ENCODE data around the gene TRAPPC5.

Gene TRAPPC5

DNA sequence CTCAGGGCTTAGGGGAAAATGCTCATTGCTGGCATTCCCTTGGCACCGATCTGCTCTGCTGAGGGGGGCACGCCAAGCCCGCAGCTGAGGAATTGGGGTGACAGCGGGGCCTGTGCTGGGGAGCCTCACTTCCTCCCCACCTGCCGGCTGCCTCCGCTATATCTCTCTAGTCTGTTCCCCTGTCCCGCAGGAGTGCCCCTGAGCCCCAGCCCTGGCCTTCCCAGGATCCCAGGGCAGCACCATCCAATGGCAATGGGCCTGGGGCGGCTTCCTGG lies 34.3 kb upstream of the TRAPPC5 start:
- DNase-seq: no peak

DNA sequence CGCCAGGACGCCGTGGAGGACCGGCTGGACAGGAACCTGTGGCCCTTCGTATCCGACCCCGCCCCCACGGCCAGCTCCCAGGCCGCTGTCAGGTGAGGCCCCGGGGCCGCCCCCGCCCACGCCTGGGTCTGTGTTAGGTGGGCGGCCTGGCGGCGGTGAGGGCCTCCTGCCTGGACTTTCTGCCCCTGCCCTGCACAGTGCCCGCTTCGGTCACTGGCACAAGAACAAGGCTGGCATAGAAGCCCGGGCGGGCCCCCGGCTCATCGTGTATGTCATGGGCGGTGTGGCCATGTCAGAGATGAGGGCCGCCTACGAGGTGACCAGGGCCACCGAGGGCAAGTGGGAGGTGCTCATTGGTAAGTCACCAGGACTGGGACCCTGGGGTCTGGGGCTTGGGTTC lies 33.5 kb upstream of the TRAPPC5 start:
- no peak for DNase-seq

DNA sequence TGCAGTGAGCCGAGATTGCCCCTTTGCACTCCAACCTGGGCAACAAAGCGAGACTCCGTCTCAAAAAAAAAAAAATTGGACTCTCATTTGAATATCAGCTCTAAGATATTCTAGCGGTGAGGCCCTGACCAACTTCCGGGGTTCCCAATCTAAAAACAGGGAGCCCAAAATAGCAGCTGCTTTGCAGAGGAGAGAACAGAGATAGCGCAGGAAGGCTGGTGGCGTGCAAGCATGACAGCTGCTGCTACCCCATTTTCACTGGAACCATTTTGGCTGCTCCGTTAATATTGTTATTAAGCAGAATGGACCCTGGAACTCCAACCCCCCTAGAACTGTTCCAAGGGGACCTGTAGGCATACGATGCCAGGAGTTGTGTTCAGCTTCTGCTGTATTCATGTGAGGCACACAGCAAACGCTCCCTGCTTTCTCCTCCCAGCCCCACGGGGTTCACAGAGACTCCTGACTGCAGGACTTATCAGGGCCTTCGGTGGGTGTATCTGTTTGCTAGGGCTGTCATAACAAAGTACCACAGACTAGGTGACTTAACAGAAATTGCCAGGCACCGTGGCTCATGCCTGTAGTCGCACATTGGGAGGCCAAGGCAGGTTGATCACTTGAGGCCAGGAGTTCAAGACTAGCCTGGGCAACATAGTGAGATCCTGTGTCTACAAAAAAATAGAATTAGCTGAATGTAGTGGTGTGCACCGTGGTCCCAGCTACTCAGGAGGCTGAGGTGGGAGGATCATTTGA lies 32.2 kb upstream of the TRAPPC5 start:
- DNase-seq: no peak

DNA sequence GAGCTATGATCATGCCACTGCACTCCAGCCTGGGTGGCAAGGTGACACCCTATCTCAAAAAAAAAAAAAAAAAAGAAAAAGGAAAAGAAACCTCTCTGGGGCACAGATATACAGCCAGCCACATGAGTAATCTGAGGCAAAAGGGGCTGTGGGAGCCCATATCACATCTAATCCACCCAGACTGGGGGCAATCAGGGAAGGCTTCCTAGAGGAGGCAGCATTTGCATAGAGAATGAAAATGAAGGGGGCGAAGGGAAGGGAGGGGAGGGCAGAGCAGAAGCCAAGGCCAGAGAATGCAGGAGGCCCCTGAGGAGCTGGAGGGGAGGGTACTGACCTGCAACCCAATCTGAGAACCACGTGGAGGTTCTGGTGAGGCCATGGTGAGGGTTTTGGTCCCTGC lies 30.5 kb upstream of the TRAPPC5 start:
- DNase-seq: no peak

DNA sequence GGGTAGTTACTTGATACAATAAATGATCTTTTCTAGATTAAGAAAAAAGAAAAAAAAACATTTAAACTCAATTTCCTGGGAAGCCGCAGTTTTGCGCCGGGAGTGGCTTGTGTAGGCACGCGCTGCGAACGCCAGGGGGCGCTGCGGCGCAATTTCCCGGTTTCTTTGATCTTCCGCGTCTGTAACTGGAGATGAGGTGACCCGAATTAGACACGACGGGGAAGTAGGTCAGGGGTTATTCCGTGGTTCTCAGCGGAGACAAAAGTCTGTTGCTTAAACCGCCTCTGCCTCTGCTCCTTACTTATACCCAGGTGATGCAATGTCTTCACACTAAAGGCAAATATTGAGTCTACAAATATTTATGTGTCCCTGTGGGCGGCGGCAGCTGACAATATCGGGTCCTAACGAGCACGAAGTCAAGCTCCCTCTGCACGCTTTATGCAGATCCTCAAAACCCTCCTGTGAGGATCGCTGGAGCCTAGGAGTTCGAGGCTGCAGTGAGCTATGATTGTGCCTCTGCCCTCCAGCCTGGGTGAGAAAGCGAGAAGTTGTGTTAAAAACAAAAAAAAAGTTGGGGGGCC lies 28.5 kb upstream of the TRAPPC5 start:
- peak in 1 of 2 experiments; percentile 59 for DNase-seq

DNA sequence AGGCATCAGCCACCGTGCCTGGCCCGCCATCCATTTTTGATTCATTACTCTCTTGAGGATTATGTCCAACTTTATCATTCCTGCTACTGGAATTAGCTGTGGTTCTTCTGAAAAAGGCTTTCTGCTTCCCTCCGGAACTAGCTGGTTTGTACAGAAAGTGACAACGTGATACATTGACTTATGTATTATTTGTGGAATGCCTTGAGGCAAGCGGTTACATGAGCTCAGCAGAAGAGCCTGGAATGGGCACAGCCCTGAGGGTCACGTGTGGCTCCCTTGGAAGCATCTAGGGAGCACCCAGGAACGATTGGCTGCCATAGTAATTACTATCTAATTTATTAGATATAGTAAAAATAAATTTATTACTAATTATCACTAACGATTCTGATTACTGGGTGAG lies 26.2 kb upstream of the TRAPPC5 start:
- DNase-seq: no peak

DNA sequence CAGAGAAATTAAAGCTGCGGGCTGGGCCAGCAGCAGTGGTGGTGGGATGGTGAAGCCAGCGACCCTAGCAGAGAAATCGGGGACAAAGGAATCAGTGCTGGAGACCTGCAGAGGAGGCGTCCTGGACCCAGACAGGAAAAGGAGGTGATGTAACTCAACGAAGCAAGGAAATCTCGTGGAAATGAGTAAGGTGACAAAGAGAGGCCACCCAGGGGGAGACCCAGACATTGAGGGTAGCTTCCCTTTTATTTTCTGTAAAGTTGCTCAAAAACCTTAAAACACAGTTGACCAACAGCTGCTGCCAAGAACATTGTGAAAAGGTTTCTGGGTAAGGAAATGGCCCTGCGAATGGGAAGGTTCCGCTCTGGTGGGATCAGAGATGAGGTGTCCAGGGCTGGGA lies 25.1 kb upstream of the TRAPPC5 start:
- no peak for DNase-seq

DNA sequence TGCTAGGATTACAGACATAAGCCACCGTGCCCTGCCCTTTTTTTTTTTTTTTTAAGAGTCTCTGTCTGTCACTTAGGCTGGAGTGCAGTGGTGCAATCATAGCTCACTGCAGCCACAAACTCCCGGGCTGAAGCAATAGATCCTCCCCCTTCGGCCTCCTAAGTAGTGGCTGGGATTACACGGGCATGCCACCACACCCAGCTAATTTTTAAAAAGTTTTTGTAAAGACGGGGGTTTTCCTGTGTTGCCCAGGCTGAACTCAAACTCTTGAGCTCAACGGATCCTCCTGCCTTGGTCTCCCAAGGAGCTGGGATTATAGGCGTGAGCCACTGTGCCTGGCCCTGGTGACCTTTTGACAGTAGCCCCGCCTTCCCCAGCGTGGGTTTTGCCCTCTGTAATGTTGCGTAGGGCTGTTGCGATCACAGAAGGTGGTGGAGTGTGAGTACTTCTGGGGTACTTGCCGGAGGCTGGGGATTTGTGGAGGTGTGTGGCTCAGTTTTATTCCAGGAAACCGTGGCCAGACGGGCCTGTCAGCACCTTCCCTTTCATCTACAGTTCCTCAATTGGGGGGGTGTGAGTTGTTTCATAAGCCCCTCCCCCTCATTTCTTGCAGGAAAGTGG lies 23.4 kb upstream of the TRAPPC5 start:
- DNase-seq: no peak

DNA sequence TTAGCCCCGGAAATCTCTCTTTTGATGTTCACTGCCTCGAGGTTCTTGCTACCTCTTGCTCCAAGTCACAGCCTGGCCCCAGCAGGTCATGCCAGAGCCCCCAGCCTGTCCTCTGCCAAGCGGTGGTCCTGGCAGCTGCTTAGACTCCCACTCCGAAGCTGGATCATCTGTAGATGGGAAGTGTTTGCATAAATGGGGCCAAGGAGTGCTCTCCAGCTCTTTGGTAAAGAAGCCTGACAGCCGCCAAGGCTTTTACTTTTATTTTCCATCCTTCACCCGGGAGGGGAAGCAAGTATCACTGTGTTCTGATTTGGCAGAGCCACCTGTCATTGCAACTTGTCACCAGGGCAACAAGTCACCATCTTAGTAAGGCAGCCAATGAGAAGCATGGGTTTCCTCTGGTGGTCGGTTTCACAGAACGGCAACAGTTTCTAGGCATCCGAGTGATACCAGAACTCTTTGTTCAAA lies 22.4 kb upstream of the TRAPPC5 start:
- DNase-seq: no peak

DNA sequence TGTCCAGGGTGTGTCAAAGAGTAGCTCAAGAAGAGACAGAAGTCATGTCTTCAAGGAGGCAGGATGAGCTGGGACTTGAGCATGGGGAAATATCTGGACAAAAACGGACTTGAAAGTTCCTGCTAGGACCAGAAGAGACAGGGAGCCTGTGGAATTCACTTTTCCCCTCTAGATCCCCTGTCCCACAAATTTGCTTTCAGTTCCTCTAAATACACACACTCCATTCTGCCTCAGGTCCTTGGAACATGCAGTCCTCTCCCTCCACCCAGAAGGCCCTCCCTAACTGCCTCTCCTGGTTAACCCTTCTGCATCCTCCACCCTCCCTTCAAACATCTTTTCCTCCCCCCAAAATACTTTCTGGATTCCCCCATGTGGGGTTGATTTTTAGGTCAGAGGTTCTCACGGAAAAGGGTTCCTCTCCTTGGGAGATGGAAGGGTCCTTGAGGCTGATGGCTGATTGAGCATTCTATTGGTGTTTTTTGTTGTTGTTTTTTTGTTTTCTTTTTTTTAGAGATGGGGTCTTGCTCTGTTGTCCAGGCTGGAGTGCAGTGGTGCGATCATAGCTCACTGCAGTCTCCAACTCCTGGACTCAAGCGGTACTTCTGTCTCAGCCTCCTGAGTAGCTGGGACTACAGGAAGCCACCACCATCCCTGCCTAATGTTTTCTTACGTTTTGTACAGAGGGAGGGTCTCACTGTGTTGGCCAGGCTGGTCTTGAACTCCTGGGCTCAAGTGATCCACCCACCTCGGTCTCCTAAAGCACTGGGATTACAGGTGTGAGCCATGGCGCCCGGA lies 18.7 kb upstream of the TRAPPC5 start:
- no peak for DNase-seq

DNA sequence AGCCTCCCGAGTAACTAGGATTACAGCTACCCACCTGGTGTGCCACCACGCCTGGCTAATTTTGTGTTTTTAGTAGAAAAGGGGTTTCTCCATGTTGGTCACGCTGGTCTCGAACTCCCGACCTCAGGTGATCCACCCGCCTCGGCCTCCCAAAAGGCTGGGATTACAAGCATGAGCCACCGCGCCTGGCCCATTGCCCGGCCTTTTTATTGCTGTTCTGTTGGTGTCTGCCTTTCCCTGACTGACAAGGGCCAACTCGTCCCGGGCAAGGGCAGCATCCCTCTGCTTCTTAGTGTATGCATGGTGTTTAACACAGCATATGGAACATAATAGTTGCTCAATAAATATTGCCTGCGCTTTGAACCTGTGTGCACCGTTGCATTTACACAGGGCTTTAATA lies 18.0 kb upstream of the TRAPPC5 start:
- DNase-seq: no peak

DNA sequence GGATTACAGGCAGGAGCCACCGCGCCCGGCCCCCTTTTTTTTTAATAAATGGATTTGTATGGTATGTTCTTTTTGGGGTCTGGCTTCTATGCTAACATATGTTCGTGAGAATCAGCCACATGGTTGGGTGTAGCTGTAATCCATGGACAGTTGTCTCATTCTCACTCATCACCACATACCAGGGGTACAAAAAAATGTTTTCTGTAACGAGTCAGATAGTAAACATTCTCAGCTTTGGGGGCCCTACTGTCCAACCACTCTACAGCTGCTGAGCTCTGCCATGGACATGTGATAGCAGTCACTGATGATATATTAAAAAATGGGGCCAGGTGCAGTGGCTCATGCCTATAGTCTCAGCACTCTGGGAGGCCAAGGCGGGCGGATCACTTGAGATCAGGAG lies 16.9 kb upstream of the TRAPPC5 start:
- DNase-seq: no peak

DNA sequence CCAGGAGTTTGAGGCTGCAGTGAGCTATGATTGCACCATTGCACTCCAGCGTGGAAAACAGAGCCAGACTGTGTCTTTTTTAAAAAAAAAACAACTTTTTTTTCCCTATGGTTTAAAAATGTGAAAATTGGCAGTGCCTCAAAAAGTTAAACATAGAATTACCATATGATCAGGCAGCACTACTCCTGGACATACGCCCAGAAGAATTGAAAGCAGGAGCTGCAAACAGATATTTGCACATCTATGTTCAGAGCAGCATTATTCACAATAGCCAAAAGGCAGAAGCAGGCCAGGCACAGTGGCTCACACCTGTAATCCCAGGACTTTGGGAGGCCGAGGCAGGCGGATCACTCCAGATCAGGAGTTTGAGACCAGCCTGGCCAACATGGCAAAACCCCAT lies 15.6 kb upstream of the TRAPPC5 start:
- no peak for DNase-seq

DNA sequence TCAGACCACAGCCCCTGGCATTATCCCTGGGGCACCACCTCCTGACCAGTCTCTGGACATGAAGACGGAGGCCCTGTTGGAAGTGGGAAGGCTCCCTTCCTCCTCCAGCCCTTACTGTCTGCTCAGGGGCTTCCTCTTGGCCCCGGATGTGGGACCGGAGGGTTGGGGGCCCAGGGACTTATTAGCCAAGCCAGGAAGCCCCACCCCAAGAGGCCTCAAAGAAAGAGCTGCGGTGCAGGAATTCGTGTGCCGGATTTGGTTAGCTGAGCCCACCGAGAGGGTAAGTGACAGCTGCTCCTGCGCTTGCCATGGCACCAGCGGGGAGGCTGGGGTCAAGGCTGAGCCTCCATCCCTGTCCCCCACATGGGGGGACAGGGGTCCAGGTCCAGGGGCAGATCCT lies 11.8 kb upstream of the TRAPPC5 start, which contains the start of gene RETN:
Gene RETN (plus strand): TSS at position 208 of the 400 bp plus-strand sequence. CDS start 278 bp downstream, outside the sequence.
- no peak for DNase-seq

DNA sequence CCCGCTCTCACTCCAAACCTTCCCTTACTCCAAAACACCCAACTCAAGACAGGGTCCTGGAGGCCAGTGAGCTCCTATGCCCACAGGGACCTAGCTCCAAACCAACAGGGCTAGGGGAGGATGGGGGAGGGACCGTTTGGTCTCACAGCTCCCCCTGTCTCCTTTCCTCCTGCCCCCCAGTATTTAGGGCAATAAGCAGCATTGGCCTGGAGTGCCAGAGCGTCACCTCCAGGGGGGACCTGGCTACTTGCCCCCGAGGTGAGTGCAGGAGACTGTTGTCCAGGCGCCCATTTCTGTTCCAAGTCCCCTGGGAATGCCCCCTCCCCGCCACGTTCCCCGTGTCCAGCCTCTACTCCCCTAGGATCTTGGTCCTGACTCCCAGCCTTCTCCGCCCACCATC lies 11.0 kb upstream of the TRAPPC5 start:
- no peak for DNase-seq

DNA sequence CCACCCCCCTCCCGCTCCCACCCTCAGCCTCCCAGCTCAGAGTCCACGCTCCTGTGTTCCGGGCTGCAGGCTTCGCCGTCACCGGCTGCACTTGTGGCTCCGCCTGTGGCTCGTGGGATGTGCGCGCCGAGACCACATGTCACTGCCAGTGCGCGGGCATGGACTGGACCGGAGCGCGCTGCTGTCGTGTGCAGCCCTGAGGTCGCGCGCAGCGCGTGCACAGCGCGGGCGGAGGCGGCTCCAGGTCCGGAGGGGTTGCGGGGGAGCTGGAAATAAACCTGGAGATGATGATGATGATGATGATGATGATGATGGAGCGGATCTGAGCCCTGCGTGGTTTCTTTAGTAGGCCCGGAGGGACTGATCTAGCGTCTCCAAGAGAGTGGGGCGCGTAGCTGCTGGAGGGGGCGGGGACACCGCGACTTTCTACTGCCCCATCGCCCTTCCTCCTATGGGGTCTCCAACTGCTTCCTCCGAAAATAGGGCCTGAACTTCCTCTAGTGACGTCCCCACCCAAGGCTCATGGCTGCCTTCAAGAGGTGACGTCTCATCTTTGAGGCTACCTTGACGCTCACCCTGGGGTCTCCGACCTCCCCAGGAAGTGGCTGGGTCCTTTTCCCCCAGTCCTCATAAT lies 10.4 kb upstream of the TRAPPC5 start:
- DNase-seq: no peak

DNA sequence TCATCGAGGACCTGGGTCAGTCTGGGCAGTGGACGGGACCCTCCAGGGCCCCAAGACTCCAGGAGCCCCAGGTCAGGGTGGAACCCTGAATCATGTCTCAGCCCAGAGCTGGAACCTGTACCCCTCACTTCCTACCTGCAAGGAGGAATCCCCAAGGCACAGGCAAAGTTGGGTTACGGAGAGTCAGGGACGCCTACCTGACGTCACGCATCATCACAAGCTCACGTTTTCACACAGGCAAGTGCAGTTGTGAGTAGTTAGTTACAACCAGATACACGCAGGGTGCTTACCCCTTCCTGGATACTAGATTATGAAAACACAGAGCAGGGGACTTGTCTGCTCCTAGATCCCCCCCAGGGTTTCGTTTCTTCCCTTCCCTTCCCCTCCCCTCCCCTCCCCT lies 9.8 kb upstream of the TRAPPC5 start:
- DNase-seq: no peak

DNA sequence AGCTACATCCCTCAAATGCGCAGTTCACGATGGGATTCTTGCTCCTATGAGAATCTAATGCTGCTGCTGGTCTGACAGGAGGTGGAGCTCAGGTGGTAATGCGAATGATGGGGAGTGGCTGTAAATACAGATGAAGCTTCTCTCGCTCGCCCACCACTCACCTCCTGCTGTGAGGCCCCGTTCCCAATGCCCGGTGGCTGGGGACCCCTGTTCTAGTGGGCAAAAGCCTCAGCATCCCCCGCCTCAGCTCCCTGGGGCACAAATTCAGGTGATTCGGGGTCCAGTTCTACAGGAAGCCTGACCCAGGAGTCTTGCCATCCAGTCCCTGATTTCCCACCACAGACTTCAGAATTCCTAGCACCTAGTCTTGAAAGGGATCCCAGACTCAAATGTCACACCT lies 8.1 kb upstream of the TRAPPC5 start:
- no peak for DNase-seq

DNA sequence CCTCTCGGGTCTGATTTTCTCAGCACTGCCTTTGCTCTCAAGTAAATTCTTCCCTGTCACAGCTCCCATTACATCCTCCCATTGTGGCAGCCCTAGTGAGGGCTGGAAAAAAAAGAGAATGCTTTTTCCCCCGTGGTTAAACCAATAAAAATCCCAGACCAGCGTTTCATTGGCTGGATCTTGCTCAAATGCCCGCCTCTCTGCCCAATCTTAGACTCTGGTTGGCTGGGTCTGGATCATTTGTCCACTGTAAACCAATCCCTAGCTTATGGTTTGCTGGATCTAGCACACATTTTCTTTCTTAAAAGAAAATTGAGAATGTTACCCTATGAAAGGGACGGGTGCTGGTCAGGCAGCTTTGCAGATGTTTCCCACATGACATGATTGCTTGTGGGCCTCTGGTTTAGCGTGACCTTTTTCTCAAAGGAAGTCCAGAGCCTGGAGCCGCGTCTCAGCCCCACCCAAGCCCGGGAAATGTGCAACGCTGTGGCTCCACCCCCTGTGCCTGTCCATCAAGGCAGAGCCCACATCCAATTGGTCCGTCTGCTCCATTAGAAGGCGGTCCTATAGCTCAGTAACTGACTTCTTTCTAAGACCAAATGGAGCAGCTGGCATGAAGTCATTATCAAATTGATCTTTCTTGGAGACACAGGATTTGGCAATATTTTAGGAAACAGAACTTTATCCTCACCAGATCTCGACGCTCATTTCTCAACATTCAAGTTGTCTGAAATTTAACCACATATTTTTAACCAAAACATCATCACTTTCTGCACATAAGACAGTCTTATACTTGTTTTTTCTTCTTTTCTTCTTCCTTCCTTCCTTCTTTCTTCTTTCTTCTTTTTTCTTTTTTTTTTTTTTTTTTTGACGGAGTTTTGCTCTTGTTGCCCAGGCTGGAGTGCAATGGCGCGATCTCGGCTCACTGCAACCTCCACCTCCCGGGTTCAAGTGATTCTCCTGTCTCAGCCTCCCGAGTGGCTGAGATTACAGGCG lies 6.3 kb upstream of the TRAPPC5 start:
- DNase-seq: peak in 1 of 2 experiments; percentile 38

DNA sequence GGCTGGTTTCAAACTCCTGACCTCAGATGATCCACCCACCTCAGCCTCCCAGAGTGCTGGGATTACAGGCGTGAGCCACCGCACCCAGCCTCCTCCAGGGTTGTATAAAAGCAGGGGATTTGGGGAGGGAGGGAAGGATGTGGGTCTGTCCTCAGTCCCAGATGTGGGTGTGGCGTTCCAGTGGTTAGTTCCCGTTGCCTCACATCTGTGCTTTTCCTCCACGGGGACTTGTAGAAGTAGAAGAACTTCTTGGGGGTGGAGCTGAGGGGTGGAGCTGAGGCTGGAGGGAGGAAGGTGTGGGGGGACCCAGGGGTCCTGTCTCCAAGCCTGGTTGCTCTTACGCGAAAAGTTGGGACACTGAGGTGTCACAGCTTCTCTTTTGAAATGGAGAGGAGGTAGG lies 4.3 kb upstream of the TRAPPC5 start:
- DNase-seq: no peak

DNA sequence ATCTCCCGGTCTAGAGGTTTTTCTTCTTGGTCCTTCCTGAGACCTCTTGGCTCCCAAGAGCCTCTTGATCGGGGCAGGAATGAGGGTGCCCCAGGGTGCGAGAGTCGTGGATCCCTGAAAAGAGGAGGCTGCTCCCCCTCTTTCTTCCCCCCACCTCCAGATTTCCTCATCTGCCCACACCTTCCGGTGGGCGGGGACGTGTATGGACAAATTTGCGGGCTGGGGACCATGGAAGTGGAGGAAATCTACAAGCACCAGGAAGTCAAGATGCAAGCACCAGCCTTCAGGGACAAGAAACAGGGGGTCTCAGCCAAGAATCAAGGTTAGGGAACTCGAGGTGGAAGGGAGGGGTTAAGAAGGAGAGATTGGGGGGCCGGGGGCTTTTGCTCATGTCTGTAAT lies 3.8 kb upstream of the TRAPPC5 start, which contains the start of gene MCEMP1:
Gene MCEMP1 (plus strand): TSS at position 237 of the 400 bp plus-strand sequence. CDS start 31 bp downstream, at position 268.
- DNase-seq: no peak

All from SW 1271 (cell line).